HG03432 (cell line): Measurements from ENCODE around the gene LPIN1.
A peak's percentile ranks its signal among the peaks of the same experiment; 100 is the strongest.
"Not testable (repeated sequence)": the region's sequence is repeated elsewhere in the genome, so short reads cannot be mapped to it uniquely, and the experiment has no call there.

Experiments
- ATAC-seq: cut with Tn5 transposase; IDR thresholded peaks from one replicate; pipeline ENCODE4 v1.9.1; 2021; ENCODE audit warnings: mild to moderate bottlenecking, moderate library complexity; ENCODE audit not compliant: unreplicated experiment

Gene LPIN1

GRCh38 chr2:11807156-11808015 is 61.0 kb downstream of the LPIN1 start:
- no peak for ATAC-seq

DNA sequence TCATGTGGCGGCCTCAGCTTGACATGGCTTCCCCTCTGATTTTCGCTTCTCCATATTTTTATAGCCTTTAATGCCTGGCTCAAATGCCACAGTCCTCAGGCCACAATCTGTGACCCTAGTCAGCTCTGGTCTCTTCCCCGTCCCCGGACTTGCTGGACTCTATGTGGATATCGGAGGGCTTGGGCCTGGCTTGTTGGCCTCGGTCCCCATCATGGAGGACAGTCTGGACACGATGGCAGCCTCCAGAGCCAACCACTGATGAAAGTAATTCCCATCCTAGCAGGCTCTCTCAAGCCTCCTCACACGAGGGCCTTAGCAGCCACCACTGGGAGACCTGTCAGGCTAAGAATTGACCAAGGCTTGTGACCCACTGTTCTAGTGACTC is 61.6 kb downstream of the LPIN1 start:
- ATAC-seq = no peak

- no peak for ATAC-seq
Observed at GRCh38 chr2:11809586-11810236, 63.3 kb downstream of the LPIN1 start.

- no peak for ATAC-seq
Observed at GRCh38 chr2:11810237-11810977, 64.0 kb downstream of the LPIN1 start.

DNA sequence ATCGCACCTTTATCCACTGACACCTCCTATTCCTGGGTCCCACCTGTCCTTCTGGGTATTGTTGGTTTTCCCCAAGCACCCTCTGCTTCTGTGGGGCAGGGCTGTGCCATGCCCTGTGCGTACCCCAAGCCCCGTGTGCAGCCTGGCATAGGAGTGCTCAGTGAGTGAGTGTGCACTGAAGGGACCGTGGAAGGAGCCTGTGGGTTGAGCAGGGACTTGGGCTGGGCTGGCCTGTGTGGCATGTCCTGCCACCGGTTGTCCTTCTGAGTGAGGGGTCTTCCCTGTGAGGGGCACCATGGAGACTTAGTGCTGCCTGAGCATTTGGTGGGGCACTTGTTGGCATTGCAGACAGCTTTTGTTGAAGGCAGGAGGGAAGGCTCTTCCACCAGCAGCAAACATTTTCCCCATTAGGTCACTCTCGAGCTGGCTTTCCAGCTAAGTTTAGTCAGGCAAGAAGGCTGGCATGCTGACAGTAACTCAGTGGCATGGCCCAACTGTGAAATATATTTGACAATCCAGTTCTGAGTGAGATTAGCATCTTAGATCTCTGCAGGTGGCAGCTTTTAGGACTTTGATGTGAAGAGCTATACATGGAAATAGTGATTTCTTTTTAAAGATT is 64.7 kb downstream of the LPIN1 start:
- no peak for ATAC-seq

DNA sequence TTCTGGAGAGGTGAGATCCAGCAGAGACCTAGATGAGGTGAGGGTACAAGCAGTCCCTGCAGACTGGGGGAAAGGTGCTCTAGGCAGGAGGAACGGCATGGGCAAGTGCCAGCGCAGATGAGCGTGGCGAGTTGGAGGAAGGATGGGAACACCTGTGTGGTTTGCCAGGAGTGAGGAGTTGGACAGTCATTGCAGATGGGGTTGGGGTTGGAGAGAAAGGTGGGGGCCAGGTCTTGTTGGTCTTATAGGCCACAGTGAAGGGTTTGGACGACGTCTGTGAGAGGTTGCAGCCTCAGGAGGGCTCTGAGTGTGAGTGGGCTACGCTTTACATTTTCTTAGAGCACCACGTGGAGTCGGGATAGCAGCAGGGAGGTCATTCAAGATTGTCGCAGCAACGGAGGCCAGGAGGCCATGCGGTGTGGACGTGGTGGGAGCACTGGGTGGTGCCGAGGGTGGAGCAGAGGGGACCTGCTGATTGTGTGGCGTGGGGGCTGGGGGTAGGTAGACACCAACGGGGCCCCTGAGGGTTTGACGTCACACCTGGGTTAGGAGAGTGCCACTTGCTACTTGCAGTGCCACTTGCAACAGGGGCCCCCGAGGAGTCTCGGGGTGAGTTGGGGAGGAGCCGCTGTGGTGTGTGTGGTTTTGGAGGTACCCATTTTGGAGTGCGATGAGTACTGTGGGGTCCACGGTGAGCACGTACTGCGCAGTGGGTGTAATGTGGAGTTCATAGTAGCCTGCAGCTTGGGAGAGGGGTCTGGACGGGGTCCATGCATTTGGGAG is 66.2 kb downstream of the LPIN1 start:
- ATAC-seq = no peak

DNA sequence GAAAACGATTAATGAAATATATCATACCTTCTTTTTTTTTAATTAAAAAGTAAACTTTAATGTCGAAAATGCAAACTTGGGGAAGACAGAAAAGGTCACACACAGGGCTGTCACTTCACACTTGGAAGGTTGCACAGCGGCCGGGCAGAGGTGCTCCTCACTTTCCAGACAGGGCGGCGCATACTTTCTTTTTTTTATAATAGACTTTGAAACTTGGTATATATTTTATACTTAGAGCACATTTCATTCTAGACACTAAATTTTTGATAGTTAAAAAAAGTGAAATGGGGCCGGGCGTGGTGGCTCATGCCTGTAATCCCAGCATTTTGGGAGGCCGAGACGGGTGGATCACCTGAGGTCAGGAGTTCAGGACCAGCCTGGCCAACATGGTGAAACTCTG is 66.9 kb downstream of the LPIN1 start:
- ATAC-seq = not testable (repeated sequence)

GRCh38 chr2:11813951-11814350 is 67.5 kb downstream of the LPIN1 start:
- no peak for ATAC-seq

GRCh38 chr2:11814979-11815510 is 68.6 kb downstream of the LPIN1 start:
- no peak for ATAC-seq

DNA sequence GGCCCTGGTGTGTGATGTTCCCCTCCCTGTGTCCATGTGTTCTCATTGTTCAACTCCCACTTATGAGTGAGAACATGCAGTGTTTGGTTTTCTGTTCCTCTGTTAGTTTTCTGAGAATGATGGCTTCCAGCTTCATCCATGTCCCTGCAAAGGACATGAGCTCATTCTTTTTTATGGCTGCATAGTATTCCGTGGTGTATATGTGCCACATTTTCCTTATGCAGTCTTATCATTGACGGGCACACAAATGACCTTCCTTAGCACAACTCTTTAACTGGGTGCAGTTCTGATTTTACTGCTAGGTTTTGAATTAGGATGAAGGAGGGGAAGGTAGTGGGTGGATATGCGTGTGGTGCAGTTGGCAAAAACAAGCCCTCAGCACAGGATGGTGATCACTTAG is 70.5 kb downstream of the LPIN1 start:
- ATAC-seq = not testable (repeated sequence)

DNA sequence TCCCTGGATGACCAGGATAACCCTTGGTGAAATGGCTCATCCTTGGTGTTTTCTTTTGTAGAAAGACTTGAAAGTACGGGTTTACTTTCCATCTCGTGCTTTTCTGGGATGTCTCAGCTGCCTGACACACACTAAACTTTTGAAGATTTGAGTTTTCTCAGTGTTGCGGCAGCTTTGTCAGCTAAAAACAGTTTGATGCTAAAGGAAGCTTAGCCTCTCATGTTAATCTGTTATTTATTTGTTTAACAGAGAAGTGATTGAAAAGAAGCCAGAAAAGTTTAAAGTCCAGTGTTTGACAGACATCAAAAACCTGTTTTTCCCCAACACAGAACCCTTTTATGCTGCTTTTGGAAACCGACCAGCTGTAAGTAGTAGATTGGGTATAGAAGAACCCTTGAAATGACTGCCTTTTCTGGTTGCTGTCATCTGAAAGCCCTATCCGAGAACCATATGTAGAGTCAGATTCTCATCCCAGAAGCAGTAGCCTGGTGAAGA is 72.8 kb downstream of the LPIN1 start:
- no peak for ATAC-seq

DNA sequence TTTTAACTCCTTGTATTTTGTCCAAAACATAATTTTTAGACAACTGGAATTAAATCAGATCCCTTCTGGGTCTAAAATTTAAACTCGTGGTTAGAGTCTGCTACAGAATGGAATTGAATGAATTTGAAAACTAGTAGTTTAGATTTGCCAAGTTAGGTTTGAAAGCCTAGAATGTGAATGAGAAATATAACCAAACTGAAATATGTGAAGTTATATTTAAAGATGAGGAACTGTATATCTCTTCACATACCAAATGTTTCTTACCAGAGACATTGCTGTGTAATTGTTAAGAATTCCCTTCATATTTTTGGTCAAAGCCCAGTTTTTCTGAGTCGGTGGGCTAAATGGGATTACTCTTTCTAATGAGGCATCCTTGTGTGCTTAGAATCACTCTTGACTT is 74.2 kb downstream of the LPIN1 start:
- ATAC-seq = no peak

DNA sequence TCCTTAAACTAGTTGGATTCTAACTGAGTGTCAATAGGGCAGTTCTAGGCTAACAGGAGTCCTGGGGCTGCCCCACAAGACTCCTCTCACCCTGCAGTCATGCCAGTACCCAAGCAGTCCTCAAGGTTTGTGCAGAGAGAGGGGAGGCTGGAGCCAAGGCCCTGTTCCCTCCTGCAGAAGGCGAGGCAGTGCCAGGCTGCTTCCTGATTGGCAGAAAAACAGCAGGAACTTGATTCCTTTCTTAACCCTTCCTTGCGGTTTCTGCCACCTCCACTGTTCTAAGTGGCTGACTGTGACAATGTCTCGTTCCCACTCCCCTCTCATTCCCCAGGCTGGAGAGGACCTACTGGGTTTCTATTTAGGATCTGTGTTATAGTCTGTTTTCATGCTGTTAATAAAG is 75.3 kb downstream of the LPIN1 start:
- no peak for ATAC-seq

- ATAC-seq = not testable (repeated sequence)
Observed at GRCh38 chr2:11822359-11822745, 75.9 kb downstream of the LPIN1 start.

DNA sequence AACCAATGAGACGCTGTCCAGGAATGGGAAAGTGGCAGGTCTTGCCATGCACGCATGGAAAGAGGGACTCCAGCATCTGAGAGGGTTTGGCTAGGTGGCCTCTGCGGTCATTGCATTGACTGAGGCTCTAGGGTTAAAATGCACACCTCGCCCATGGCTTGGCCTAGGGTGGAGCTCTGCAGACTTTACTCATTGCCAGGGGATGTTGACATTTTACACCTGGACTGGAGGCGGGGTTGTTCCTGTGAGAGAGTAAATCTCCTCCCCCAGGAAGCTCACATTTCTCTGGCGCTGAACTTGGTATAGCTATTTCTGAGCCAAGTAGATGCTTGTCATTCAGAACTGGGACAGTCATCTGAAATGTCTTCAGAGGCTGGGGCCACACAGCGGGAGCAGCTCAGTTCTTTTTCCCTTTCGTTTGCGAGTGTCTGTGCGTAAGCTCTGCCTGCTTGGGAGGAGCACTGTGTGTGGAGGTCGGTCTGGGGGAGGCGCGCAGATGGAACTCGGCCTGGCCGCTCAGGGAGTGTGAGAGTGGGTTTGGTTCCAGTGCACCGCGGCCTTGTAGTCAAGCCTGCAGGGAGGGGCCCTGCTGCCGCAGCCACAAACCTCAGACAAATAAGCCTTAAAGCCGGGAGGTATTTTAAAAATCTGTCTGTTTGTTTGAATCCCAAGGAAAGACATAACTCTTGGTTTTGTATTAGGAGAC is 76.5 kb downstream of the LPIN1 start:
- no peak for ATAC-seq

GRCh38 chr2:11824901-11825828 is 78.7 kb downstream of the LPIN1 start:
- ATAC-seq = no peak

GRCh38 chr2:11827547-11827946 is 81.1 kb downstream of the LPIN1 start:
- peak; percentile 33 for ATAC-seq

DNA sequence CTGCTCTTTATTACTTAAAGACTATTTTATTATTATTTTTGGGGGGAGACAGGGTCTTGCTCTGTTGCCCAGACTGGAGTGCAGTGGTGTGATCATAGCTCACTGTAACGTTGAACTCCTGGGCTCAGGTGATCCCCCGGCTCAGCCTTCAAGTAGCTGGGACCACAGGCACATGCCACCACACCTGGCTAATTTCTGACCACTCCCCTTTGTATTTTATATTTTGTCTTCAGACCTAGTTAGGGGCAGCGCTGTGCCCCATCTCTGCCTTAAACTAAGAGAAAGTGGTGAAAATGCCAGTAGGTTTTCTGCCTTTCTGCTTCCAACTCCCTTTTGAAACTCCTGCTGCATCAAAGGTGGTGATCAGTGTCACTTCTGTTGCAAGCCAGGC is 82.5 kb downstream of the LPIN1 start:
- no peak for ATAC-seq
